GM12878 (cell line): Measurements from ENCODE around the gene STT3B.

Experiments
- EZH2 ChIP-seq: IDR thresholded peaks from 2 replicates; pipeline ENCODE4 v1.6.1; 2012; ENCODE audit warnings: low read depth, mild to moderate bottlenecking, control low read depth, inconsistent platforms, low read length, borderline replicate concordance; ENCODE audit not compliant: control insufficient read depth
- POLR2A ChIP-seq: IDR thresholded peaks from 2 replicates; pipeline ENCODE4 v1.6.1; 2011; ENCODE audit warnings: low read depth, mild to moderate bottlenecking, low read length

GRCh38 chr3:31562525-31562924, 29.8 kb downstream of the STT3B start:
- TF ChIP-seq POLR2A = no peak
- TF ChIP-seq EZH2 = no peak
